Measurements from ENCODE around the gene STOML1. TPM values are rescaled to one million over a fixed set of nuclear protein-coding genes. Genes with fewer than 3 reads are reported as not detected.
A peak's percentile ranks its signal among the peaks of the same experiment; 100 is the strongest.

STOML1 gene
- total RNA-seq, 5 donors from 2014 or later (not counting 1 experiment from before 2014, with no cell fraction given): 5.1 to 13.4 (median 12.0) TPM

- Mint-ChIP-seq H3K4me3 (no peak overlapping the region), H3K27me3 (no peaks in the 10 kb centered on the region), H3K4me1 (peaks cover 9 to 21% (median 10%) of the 10 kb centered on the region in 3 donors), H3K27ac (no peak overlapping the region), H3K9me3 (no peaks in the 10 kb centered on the region), H3K36me3 (no peaks in the 10 kb centered on the region)
- 91% methylated on average over 9 of the region's 10 CpGs for WGBS (ENCODE audit: insufficient coverage)
- Histone ChIP-seq H3K27ac (ENCODE audit: low read length) (no peak overlapping the region), H3K9me3 (no peaks in the 10 kb centered on the region), H3K4me1 (ENCODE audit: control insufficient read depth in 1 of 2, extremely low read depth in 1 of 2, insufficient read depth in 2 of 2, low read length in 2 of 2) (peaks cover 0 to 17% of the 10 kb centered on the region in 2 experiments), H3K27me3 (replicated peaks in 1 of 2; ENCODE audit: control insufficient read depth in 2 of 2, extremely low read depth in 1 of 2, insufficient read depth in 2 of 2, low read length in 1 of 2) (no peaks in the 10 kb centered on the region), H3K4me3 (ENCODE audit: control insufficient read depth in 1 of 2, extremely low read depth in 1 of 2, low read length in 1 of 2) (no peak overlapping the region), H3K36me3 (ENCODE audit: control insufficient read depth in 2 of 2, extremely low read depth in 1 of 2, insufficient read depth in 1 of 2, low read length in 1 of 2) (no peaks in the 10 kb centered on the region)
- ChIA-PET CTCF (interaction anchor here in 1 of 2 donors (0.7 kb wide), 1 partner anchor 1665 kb away, joined by 3 read pairs; no protein-coding TSS in a partner anchor), POLR2A (interaction anchor here in 1 of 2 donors (0.6 kb wide), 2 partner anchors 24 to 79 kb away, joined by 4 read pairs; no protein-coding TSS in a partner anchor)
- ATAC-seq (replicated peaks in 1 of 4) (no peak), DNase-seq (no peak)
These were observed 42.6 kb downstream of the STOML1 start for GRCh38 chr15:73949496-73949895.

DNA sequence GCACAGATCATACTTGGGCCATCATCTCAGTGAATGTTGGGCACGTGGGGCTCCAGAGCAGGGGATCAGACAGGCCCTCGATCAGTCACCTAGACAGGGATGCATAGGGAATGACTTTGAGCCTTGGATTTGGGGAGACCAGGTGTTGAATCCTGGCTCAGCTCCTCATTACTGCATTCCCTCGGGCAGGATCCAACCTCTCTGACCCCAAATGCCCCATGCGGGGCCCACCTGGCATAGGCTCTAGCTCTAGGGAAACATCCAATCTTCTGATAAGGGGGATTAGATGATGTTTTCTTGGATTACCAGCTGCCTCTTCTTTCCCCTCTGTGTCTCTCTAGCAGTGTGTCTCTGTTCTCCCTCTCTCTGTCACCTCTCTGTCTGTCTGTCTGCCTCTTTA is 43.1 kb downstream of the STOML1 start:
- H3K27me3 ChIP-seq (replicated peaks in 1 of 2; ENCODE audit: control insufficient read depth in 2 of 2, extremely low read depth in 1 of 2, insufficient read depth in 2 of 2, low read length in 1 of 2): no peaks in the 10 kb centered on the region
- DNase-seq: no peak
- H3K27me3 Mint-ChIP-seq: no peaks in the 10 kb centered on the region
- no CpG with 5 or more reads among the region's 4 CpGs for WGBS (ENCODE audit: insufficient coverage)
- H3K27ac ChIP-seq (ENCODE audit: low read length): no peak overlapping the region
- CTCF ChIA-PET: interaction anchor here (0.6 to 0.9 kb wide), 2 partner anchors 8 to 13 kb away, joined by 3 to 4 read pairs; no protein-coding TSS in a partner anchor
- no peaks in the 10 kb centered on the region for H3K9me3 Mint-ChIP-seq
- peaks cover 0 to 17% of the 10 kb centered on the region in 2 experiments for H3K4me1 ChIP-seq (ENCODE audit: control insufficient read depth in 1 of 2, extremely low read depth in 1 of 2, insufficient read depth in 2 of 2, low read length in 2 of 2)
- no peak overlapping the region for H3K27ac Mint-ChIP-seq
- no peaks in the 10 kb centered on the region for H3K36me3 ChIP-seq (ENCODE audit: control insufficient read depth in 2 of 2, extremely low read depth in 1 of 2, insufficient read depth in 1 of 2, low read length in 1 of 2)
- H3K36me3 Mint-ChIP-seq: no peaks in the 10 kb centered on the region
- no peaks in the 10 kb centered on the region for H3K9me3 ChIP-seq
- POLR2A ChIA-PET: no interaction called here
- no peak for ATAC-seq (replicated peaks in 1 of 4)
- no peak overlapping the region for H3K4me3 ChIP-seq (ENCODE audit: control insufficient read depth in 1 of 2, extremely low read depth in 1 of 2, low read length in 1 of 2)
- no peak overlapping the region for H3K4me3 Mint-ChIP-seq
- H3K4me1 Mint-ChIP-seq: peaks cover 9 to 21% (median 10%) of the 10 kb centered on the region in 3 donors

DNA sequence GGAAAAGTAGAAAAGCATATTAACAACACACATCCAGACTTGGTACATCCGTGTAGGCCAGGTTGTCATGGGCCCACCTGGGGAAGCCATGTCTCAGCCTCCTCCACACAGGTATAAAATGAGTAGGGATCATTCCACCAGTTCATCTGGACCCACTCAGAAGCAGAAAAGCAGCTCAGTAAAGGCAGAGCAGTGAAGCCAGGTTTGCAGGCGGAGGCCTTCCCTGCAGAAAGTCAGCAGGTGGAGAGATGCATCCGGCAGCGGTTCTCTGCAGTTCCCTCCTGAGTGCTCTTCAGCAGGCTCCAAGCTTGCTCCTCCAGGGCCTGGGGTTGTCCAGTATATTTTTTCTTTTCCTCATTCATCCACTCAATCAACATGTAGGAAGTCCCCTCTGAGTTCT is 43.7 kb downstream of the STOML1 start:
- Mint-ChIP-seq H3K36me3 (no peaks in the 10 kb centered on the region), H3K4me3 (no peak overlapping the region), H3K27ac (no peak overlapping the region), H3K4me1 (peaks cover 11 to 21% (median 12%) of the 10 kb centered on the region in 3 donors), H3K9me3 (no peaks in the 10 kb centered on the region), H3K27me3 (no peaks in the 10 kb centered on the region)
- CTCF ChIA-PET: interaction anchor here in 1 of 2 donors (0.6 to 0.9 kb wide), 2 partner anchors 9 to 19 kb away, joined by 3 to 4 read pairs; no protein-coding TSS in a partner anchor
- Histone ChIP-seq H3K4me3 (ENCODE audit: control insufficient read depth in 1 of 2, extremely low read depth in 1 of 2, low read length in 1 of 2) (no peak overlapping the region), H3K27me3 (replicated peaks in 1 of 2; ENCODE audit: control insufficient read depth in 2 of 2, extremely low read depth in 1 of 2, insufficient read depth in 2 of 2, low read length in 1 of 2) (no peaks in the 10 kb centered on the region), H3K9me3 (no peaks in the 10 kb centered on the region), H3K27ac (ENCODE audit: low read length) (no peak overlapping the region), H3K4me1 (ENCODE audit: control insufficient read depth in 1 of 2, extremely low read depth in 1 of 2, insufficient read depth in 2 of 2, low read length in 2 of 2) (peaks cover 0 to 17% of the 10 kb centered on the region in 2 experiments), H3K36me3 (ENCODE audit: control insufficient read depth in 2 of 2, extremely low read depth in 1 of 2, insufficient read depth in 1 of 2, low read length in 1 of 2) (no peaks in the 10 kb centered on the region)
- ATAC-seq (replicated peaks in 1 of 4) (no peak), DNase-seq (no peak)
- POLR2A ChIA-PET: no interaction called here
- 95% methylated on average over 3 of the region's 4 CpGs for WGBS (ENCODE audit: insufficient coverage)

DNA sequence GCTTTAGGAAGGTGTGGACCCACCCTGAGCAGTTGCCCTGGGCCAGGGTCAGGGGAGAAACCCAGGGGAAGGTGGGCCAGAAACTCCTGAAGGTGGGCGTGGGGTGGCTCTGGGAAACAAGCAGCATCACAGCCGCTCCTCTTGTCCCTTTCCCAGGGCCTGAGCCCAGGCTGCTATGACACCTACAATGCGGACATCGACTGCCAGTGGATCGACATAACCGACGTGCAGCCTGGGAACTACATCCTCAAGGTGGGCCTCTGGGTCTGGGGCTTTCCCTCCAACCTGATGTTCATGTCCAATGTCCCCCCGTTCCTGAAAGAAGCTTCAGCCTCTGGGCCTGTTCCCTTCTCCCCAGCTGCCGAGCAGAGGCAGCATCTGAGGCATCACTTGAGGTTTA is 44.4 kb downstream of the STOML1 start:
- peaks cover 14 to 23% (median 18%) of the 10 kb centered on the region in 3 donors for H3K4me1 Mint-ChIP-seq
- H3K4me3 ChIP-seq (ENCODE audit: control insufficient read depth in 1 of 2, extremely low read depth in 1 of 2, low read length in 1 of 2): no peak overlapping the region
- CTCF ChIA-PET: interaction anchor here in 1 of 2 donors (0.6 kb wide), 1 partner anchor 20 kb away, joined by 4 read pairs; no protein-coding TSS in a partner anchor
- H3K36me3 Mint-ChIP-seq: no peaks in the 10 kb centered on the region
- DNase-seq: no peak
- no peak overlapping the region for H3K27ac Mint-ChIP-seq
- H3K27me3 ChIP-seq (replicated peaks in 1 of 2; ENCODE audit: control insufficient read depth in 2 of 2, extremely low read depth in 1 of 2, insufficient read depth in 2 of 2, low read length in 1 of 2): no peaks in the 10 kb centered on the region
- H3K9me3 Mint-ChIP-seq: no peaks in the 10 kb centered on the region
- no peaks in the 10 kb centered on the region for H3K36me3 ChIP-seq (ENCODE audit: control insufficient read depth in 2 of 2, extremely low read depth in 1 of 2, insufficient read depth in 1 of 2, low read length in 1 of 2)
- POLR2A ChIA-PET: no interaction called here
- no peaks in the 10 kb centered on the region for H3K27me3 Mint-ChIP-seq
- H3K4me1 ChIP-seq (ENCODE audit: control insufficient read depth in 1 of 2, extremely low read depth in 1 of 2, insufficient read depth in 2 of 2, low read length in 2 of 2): peaks cover 0 to 21% of the 10 kb centered on the region in 2 experiments
- WGBS (ENCODE audit: insufficient coverage): 93% methylated on average over 9 of the region's 9 CpGs
- no peaks in the 10 kb centered on the region for H3K9me3 ChIP-seq
- H3K4me3 Mint-ChIP-seq: no peak overlapping the region
- H3K27ac ChIP-seq (ENCODE audit: low read length): no peak overlapping the region
- ATAC-seq (replicated peaks in 1 of 4): no peak

GRCh38 chr15:73946795-73947370 is 45.2 kb downstream of the STOML1 start:
- H3K9me3 ChIP-seq: no peaks in the 10 kb centered on the region
- ATAC-seq (replicated peaks in 1 of 4) (no peak), DNase-seq (no peak)
- H3K9me3 Mint-ChIP-seq: no peaks in the 10 kb centered on the region
- H3K27ac Mint-ChIP-seq: no peak overlapping the region
- peaks cover 1 to 29% of the 10 kb centered on the region in 2 experiments for H3K4me1 ChIP-seq (ENCODE audit: control insufficient read depth in 1 of 2, extremely low read depth in 1 of 2, insufficient read depth in 2 of 2, low read length in 2 of 2)
- no peaks in the 10 kb centered on the region for H3K27me3 Mint-ChIP-seq
- whole genome bisulfite sequencing (ENCODE audit: insufficient coverage): 100% methylated on average over 4 of the region's 9 CpGs
- H3K4me3 Mint-ChIP-seq: no peak overlapping the region
- H3K27ac ChIP-seq (ENCODE audit: low read length): no peak overlapping the region
- no peaks in the 10 kb centered on the region for H3K36me3 ChIP-seq (ENCODE audit: control insufficient read depth in 2 of 2, extremely low read depth in 1 of 2, insufficient read depth in 1 of 2, low read length in 1 of 2)
- no peaks in the 10 kb centered on the region for H3K27me3 ChIP-seq (replicated peaks in 1 of 2; ENCODE audit: control insufficient read depth in 2 of 2, extremely low read depth in 1 of 2, insufficient read depth in 2 of 2, low read length in 1 of 2)
- no peaks in the 10 kb centered on the region for H3K36me3 Mint-ChIP-seq
- peaks cover 21 to 30% (median 26%) of the 10 kb centered on the region in 3 donors for H3K4me1 Mint-ChIP-seq
- no peak overlapping the region for H3K4me3 ChIP-seq (ENCODE audit: control insufficient read depth in 1 of 2, extremely low read depth in 1 of 2, low read length in 1 of 2)
- ChIA-PET CTCF (no interaction called here), POLR2A (no interaction called here)

DNA sequence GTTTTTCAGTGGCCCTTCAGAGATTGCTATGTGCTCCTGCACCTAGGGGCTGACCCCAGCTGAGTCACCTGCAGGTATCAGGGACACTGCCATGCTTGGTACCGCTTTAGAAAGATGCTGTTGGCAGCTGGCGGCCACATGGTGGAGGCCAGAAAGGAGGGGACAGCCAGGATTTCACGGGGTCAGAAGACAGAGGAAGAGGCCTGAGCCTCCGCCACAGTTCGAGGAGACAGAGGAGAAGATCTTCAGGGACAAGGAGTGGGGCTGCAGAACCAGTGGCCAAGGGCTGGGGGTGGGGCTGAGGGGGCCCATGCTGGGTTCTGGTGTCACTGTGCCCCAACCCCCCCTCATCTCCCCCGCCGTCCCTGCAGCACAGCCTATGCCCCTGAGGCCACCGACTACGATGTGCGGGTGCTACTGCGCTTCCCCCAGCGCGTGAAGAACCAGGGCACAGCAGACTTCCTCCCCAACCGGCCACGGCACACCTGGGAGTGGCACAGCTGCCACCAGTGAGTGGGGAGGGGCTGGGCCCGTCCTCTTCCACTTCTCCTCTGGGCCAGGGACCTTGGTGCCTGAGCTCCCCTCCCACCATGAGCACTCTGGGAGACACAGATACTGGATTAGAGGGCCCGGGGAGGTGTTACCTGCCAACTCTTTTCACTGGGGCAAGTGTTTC is 45.9 kb downstream of the STOML1 start:
- ATAC-seq (replicated peaks in 1 of 4) (no peak), DNase-seq (no peak)
- Mint-ChIP-seq H3K36me3 (no peaks in the 10 kb centered on the region), H3K9me3 (no peaks in the 10 kb centered on the region), H3K27me3 (no peaks in the 10 kb centered on the region), H3K4me3 (no peak overlapping the region), H3K4me1 (peaks cover 26 to 32% (median 30%) of the 10 kb centered on the region in 3 donors), H3K27ac (peak overlapping the region in 1 of 2 donors; percentile 8)
- H3K4me3 ChIP-seq (ENCODE audit: control insufficient read depth in 1 of 2, extremely low read depth in 1 of 2, low read length in 1 of 2): no peak overlapping the region
- no peak overlapping the region for H3K27ac ChIP-seq (ENCODE audit: low read length)
- no peaks in the 10 kb centered on the region for H3K9me3 ChIP-seq
- CTCF ChIA-PET: no interaction called here
- POLR2A ChIA-PET: no interaction called here
- H3K4me1 ChIP-seq (ENCODE audit: control insufficient read depth in 1 of 2, extremely low read depth in 1 of 2, insufficient read depth in 2 of 2, low read length in 2 of 2): peaks cover 2 to 29% of the 10 kb centered on the region in 2 experiments
- H3K36me3 ChIP-seq (ENCODE audit: control insufficient read depth in 2 of 2, extremely low read depth in 1 of 2, insufficient read depth in 1 of 2, low read length in 1 of 2): no peaks in the 10 kb centered on the region
- no peaks in the 10 kb centered on the region for H3K27me3 ChIP-seq (replicated peaks in 1 of 2; ENCODE audit: control insufficient read depth in 2 of 2, extremely low read depth in 1 of 2, insufficient read depth in 2 of 2, low read length in 1 of 2)
- WGBS (ENCODE audit: insufficient coverage): 65% methylated on average over 6 of the region's 17 CpGs

Data from T-cell (primary cell).